ENCODE measurements around the gene SLC25A29.

SLC25A29 gene

DNA sequence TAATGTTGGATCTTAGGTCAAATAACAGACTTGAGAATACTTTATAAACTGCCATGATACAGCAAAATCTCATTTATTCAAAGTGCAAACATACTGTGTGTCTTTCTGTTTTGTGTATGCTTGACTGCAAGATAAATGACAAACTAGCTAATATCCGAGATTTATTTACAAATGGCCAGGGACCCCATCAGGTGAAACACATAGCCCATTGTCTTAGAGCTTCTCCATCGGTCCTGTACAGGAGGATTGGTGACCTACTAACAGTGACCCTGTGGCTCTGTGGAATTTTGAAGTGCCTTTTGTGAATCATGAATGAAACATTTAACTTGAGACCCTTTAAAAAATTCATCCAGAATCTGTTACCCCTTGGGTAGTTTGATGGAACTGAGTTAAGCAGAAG lies 27.1 kb downstream of the SLC25A29 start:
- DNase-seq: no peak

DNA sequence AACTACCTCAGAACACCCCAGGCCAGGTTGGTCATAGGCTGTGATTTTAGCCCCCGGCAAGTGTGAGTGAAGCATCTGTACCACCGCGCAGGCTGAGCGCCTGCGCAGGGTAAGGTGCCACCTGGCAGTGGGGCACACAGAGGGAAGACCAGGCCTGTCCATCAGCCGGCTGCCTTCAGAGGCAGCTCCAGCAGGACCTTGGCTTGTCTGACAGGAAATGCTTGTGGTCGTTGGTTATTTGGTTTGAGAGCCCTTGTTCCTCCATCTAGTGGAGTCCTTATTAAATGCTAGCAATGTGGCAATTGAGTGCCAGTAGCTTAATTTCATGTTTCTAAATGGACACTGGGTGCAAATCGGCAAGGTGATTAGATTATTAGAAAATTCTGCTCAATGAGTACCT lies 27.5 kb downstream of the SLC25A29 start:
- peak; percentile 77 for DNase-seq

DNA sequence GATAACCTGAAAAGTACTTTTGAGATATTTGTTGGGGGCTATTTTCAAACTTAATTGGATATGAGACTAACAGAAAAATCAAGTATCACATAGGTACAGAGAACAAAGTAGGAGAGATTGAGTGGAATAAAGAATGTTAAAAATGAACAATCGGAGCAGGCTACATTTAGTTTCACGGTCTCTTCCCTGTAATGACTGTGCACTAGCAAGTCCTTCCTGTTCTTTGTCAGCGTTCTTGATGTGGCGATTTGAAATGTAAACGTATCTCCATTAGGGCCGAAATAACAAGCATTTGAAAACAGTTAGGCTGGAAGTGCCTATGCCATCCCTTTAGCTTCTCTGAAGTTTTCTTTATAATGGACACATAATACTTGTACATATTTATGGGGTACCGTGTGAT lies 31.0 kb downstream of the SLC25A29 start:
- DNase-seq: no peak

DNA sequence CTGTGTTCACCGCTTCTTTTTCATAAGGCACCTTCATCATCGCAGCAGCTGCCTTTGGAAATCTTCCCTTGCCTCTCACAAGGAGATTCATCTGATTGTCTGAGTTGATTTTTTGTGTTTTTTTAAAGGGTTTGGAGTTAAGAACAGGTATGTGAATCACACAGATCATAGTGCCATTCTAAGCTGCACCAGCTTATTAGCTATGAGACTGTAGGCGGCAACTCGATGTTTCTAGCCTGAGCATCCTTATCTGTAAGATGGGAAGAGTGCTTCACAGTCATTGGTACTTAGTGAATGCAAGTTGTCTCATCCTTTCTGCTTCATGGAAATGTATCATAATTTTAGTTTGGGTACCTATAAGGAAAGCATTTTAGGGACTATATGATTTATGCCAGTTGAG lies 32.0 kb downstream of the SLC25A29 start:
- no peak for DNase-seq

DNA sequence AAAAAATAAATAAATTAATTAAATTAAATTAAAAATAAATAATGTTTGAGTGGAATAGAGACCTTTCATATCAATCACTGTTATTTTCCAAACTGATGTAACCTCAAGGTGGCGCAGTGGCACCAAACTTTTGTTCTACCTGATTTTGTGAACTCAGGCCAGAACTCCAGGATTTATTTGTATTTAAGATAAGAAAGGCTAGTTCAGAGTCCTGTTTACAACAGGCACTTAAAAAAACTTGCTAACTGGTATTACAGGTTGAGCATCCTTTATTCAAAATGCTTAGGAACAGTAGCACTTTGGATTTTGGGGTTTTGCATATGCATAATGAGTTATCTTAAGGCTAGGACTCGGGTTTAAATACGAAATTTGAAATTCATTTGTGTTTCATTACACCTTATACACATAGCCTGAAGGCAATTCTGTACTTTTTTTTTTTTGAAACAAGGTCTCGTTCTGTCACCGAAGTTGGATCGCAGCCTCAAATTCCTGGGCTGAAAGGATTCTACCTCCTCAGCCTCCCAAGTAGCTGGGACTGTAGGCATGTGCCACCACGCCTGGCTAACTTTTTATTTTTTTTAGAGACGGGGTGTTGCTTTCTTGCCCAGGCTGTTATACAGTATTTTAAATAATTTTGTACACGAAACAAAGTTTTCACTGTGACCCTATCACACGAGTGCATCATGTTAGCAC lies 34.9 kb downstream of the SLC25A29 start:
- peak; percentile 9 for DNase-seq

DNA sequence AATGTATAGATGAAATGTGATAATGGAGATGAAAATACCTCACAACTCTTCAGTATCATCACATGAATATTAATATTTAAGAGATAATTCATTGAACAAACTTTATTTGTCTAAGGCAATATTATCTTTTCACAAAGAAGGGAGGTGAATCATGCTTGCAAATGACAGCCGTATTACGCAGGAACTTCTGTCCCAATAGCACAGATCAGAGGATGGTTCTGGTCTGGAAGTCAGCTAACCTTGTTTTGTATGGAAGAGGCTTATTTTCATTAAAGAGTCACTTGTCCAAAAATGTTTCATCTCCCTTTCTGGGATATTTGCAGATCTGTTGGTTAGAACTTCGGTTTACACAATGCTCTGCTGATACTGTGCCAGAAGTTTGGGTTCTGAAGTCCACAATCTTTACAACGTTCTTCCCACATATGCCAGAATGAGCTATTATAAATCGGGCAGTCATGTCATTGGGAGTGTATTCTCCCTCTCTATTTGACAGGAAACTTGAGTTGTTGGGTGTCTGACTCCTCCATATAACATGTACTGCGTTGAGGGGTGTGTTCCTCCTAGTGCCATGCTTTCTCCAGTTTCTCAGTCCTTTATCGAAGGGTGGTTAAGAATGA lies 37.5 kb downstream of the SLC25A29 start:
- no peak for DNase-seq

DNA sequence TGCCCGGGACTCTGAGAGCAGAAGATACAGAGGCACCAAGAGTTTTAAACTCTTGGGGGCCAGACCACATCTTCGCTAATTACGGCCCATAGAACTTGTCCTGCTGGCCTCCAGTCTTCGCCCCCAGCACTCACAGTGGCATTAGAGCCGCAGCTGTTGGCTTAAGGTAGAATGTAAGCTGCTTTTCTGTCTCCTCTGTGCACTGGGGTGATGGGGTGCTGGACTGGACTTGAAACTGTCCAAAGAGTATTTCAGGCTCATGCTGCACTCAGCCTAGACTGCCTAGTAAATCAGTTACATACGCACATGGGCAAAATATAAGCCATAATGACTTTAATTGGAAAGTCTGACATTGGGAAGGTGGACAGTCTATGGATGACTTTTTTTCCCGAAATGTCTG lies 38.3 kb downstream of the SLC25A29 start:
- DNase-seq: no peak

DNA sequence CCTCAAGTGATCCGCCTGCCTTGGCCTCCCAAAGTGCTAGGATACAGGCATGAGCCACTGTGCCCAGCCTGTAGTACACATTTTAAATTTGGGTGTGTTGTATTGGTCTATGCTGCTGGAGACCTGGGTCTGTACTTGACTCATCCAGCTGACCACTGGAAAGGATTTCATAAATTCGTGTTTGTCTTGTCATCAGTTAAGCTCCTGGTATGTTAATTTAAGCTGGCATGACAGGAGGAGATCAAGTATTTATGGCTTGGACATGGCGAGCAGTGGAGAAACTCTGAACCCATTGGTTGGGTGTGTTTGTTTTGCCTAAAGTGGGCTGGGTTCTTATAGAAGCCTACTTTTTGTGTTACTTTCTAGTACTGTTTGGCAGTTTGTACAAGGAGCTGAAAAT lies 43.1 kb downstream of the SLC25A29 start:
- DNase-seq: no peak

DNA sequence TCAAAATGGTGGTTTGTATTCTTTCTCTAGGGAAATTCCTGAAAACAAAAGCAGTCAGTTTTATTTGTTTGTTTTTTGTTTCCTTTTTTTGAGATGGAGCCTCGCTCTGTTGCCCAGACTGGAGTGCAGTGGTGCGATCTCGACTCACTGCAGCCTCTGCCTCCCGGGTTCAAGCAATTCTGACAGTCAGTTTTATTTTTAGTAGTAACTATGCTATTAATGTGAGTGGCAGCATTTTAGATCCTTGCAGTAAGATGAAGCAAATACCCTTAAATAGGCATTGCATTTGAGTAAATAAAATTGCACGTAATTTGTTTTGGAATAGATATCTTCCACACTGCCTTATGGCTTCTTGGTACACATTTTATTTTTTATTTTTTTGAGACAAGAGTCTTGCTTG lies 43.7 kb downstream of the SLC25A29 start:
- DNase-seq: no peak

DNA sequence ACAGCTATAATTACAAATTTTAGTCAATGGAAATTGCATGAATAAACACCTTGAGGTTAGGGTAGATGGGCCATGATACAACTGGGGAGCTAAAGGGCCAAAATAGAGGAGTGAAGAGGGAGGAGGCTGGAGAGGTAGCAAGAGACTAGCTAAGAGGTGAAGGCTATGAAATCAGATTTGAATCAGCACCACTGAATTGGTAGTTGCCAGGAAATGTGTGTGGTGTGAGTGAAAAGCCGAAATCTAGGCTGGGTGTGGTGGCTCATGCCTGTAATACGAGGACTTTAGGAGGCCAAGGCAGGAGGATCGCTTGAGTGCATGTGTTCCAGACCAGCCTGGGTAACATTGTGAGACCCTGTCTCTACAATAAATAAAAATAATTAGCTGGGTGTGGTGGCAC lies 44.6 kb downstream of the SLC25A29 start:
- DNase-seq: no peak

DNA sequence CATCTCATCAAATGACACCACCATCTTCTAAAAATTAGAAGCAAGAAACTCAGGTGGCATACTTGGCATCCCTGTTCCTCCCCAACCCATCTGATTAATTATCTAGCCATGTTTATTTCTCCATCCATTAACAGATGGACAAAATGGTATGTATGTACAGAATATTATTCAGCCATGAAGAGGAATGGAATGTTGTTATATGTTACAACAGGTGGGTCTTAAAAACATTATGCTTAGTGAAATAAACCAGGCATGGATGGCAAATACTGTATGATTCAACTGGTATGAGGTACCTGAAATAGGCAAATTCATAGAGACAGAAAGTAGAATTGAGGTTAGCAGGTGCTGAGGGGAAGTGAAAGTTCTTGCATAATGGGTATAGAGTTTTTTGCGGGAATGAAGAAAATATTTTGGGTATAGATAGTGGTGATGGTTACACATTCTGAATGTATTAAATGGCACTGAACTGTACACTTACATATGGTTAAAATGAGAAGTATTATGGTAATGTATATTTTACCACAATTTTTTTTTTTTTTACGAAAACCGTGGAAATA lies 49.8 kb downstream of the SLC25A29 start:
- DNase-seq: no peak

DNA sequence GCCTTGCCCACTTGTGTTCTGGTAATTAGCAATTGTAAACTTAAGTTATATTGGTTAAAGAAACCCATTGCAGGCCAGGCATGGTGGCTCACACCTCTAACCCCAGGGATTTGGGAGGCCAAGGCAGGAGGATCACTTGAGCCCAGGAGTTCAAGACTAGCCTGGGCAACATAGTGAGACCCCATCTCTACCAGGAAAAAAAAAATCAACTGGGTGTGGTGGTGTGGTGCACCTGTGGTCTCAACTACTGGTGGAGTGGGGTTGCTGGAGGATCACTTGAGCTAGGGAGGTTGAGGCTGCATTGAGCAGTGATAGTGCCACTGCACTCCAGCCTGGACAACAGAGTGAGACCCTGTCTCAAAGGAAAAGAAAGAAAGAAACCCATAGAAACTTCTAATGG lies 53.6 kb downstream of the SLC25A29 start:
- DNase-seq: no peak

DNA sequence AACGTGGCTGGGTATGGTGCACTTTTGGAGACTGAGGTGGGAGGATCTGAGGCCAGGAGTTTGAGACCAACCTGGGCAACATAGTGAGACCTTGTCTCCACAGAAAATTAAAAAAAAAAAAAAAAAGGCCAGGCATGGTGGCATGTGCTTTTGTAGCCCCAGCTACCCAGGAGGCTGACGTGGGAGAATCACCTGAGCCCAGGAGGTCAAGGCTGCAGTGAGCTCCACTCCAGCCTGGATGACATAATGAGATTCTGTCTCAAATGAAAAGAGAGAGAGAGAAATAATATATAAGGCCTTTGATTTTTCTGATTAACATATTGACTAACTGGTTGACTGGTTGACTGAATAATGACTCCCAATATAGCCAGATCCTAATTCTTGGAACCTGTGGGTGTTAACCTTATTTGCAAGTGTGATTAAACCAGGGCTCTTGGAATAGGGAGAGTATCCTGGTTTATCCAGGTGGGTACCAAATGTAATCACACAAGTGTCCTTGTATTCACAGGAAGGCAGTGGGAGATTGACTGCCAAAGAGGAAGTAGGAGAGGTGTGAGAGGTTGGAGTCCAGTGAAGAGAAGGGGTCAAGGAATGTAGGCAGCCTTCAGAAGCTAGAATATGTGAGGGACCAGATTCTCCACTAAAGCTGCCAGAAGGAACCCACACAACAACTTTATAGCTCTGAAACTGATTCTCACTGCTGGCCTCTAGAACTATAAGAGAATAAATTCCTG lies 55.3 kb downstream of the SLC25A29 start:
- no peak for DNase-seq

DNA sequence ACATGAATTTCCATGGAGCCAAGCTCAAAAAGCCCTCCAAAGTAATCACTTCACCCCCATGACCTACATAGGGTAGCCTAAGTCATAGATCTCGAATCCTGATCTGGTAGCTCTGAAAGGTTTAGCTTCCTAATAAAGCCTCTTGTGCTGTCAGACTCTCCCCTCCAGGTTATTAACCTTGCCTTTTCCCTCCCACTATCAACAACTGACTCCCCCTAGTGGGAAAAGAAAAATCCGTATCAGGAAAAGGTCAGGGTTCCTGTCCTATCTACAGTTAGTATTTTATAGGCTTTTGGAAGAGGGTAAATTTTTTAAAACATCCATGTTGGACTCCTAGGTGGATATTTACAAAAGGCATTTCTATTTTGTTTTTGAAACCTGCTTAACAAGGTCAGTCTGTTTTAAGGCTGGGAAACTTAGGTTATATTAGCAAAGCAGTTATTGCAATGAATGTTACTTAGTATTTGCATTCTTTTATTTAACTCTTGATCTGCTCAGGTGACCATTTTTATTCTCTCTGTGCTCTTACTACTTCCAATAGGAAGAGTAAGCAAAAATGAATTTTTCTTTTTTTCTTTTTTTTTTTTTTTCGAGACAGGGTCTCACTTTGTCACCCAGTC lies 59.3 kb downstream of the SLC25A29 start:
- DNase-seq: peak; percentile 83

DNA sequence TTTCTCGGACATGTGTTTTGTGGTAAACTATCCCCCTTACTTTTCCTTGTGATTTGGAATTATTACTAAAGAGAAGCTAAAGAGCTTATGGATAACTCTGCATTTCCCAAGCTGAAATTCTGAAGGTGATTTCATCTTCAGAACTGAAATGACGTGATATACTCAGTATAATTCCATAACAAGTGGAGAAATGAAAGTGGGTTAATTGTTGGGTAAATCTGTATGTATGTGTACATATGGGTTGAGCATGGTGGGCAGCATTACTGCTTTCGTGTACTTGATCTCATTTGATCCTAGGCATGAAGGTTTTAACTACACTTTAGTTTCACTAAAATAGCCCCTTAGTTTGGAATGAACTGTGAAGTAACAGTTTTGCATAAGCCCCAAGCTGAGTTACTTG lies 63.2 kb downstream of the SLC25A29 start:
- DNase-seq: no peak

DNA sequence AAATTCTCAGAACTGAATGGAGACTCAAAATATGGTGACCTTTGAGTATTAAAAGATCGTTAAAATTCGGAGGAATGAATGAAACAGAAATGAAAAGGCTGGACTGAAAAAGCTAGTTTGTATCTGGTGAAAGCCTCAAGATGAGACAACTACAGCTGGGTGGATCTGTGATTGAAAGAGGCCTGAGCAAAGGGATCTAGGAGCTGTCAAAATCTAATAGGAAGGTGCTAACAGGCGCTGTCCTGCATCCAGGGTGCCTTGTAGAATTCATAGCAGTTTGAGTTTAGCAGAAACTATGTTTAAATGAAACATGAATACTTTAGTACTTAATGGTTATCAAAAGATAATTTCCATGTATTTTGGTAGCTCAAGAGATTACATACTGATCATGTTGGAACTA lies 65.0 kb downstream of the SLC25A29 start:
- no peak for DNase-seq

Data from NCI-H510A treated with DMSO at 0.1 percent for 48 hours (cell line).